ENCODE measurements around the gene ETF1.
"Not testable (repeated sequence)": the region's sequence is repeated elsewhere in the genome, so short reads cannot be mapped to it uniquely, and the experiment has no call there.

Gene ETF1

GRCh38 chr5:138536665-138537315 is 6.2 kb downstream of the ETF1 start:
- in situ Hi-C loops (cut with MboI; ENCODE audit: low pct_unique_long_range_greater_than_20kb, low sequenced_read_pairs) = no loop called here
- DNase-seq = peak; percentile 50

GRCh38 chr5:138536215-138536614 is 6.8 kb downstream of the ETF1 start:
- in situ Hi-C loops (cut with MboI; ENCODE audit: low pct_unique_long_range_greater_than_20kb, low sequenced_read_pairs) = no loop called here
- no peak for DNase-seq

DNA sequence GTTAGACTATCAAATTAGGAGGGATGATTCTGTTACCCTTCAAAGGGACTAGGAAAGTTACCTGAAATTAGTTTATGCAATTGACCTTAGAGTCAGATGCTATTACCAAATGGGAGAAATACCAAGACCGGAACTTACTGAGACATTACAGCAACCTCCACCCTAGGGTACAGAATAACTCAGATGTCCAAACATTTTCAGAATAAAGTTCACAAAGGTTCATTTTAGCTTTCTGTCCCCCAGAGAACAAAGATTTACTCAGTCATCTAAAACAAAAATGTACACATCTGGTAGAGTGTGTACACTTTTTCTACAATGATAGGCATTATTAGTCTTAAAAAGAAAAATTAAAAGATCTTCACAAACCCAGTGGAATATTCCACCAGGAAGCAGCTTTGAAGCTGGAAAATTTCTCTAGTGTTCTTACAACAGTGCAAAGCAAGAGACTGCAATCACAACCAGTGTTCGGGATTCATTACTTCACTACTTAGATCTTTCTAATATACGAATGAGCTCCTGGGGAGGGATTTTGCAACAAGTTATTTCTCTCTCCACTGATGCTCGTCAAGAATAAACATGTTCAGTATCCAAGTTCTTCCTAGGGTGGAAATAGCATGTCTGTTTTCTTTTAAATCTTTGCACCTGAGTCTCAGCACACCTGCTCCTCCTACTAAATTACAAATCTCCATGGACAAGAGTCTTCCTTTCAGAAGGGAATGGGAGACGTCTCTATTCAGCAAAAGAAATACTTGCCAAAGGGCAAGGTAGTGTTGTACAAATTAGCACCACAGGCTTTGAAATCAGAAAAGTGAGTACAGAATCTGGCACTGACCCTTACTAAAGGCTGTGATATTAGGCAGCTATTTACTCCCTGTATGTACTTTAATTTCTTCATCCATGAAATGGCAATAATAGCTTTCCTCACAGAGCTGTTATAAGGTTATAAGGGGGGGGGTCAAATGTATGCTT is 8.8 kb downstream of the ETF1 start:
- DNase-seq = no peak
- in situ Hi-C loops (cut with MboI; ENCODE audit: low pct_unique_long_range_greater_than_20kb, low sequenced_read_pairs) = no loop called here

DNA sequence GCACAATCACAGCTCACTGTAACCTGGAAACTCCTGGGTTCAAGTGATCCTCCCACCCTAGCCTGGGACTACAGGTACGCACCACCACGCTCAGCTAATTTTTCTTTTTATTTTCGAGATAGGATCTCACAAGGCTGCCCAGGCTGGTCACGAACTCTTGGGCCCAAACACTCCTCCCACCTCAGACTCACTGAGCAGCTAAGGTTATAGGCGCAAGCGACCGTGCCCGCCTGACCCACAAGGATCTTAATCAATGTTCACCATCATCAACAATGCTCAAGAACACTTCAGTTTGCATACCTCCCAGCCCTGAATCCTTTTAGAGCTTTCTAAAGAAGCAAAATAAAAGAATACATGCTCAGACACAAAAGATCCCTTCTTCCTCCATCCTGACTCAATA is 13.2 kb downstream of the ETF1 start:
- DNase-seq = no peak
- in situ Hi-C loops (cut with MboI; ENCODE audit: low pct_unique_long_range_greater_than_20kb, low sequenced_read_pairs) = no loop called here

- in situ Hi-C loops (cut with MboI; ENCODE audit: low pct_unique_long_range_greater_than_20kb, low sequenced_read_pairs) = no loop called here
- DNase-seq = no peak
These were observed 14.1 kb downstream of the ETF1 start for GRCh38 chr5:138528744-138529469.

GRCh38 chr5:138528208-138528607 is 14.8 kb downstream of the ETF1 start:
- in situ Hi-C loops (cut with MboI; ENCODE audit: low pct_unique_long_range_greater_than_20kb, low sequenced_read_pairs) = no loop called here
- no peak for DNase-seq

GRCh38 chr5:138527170-138527569 is 15.9 kb downstream of the ETF1 start:
- in situ Hi-C loops (cut with MboI; ENCODE audit: low pct_unique_long_range_greater_than_20kb, low sequenced_read_pairs) = no loop called here

GRCh38 chr5:138523406-138523805 is 19.6 kb downstream of the ETF1 start:
- in situ Hi-C loops (cut with MboI; ENCODE audit: low pct_unique_long_range_greater_than_20kb, low sequenced_read_pairs) = no loop called here
- DNase-seq = no peak

More at GRCh38 chr5:138527170-138527569, 15.9 kb downstream of the ETF1 start:
- DNase-seq = no peak

GRCh38 chr5:138520971-138521370 is 22.1 kb downstream of the ETF1 start:
- in situ Hi-C loops (cut with MboI; ENCODE audit: low pct_unique_long_range_greater_than_20kb, low sequenced_read_pairs) = no loop called here
- no peak for DNase-seq

- in situ Hi-C loops (cut with MboI; ENCODE audit: low pct_unique_long_range_greater_than_20kb, low sequenced_read_pairs) = no loop called here
- DNase-seq = no peak
These were observed 25.6 kb downstream of the ETF1 start for GRCh38 chr5:138517437-138517836.

DNA sequence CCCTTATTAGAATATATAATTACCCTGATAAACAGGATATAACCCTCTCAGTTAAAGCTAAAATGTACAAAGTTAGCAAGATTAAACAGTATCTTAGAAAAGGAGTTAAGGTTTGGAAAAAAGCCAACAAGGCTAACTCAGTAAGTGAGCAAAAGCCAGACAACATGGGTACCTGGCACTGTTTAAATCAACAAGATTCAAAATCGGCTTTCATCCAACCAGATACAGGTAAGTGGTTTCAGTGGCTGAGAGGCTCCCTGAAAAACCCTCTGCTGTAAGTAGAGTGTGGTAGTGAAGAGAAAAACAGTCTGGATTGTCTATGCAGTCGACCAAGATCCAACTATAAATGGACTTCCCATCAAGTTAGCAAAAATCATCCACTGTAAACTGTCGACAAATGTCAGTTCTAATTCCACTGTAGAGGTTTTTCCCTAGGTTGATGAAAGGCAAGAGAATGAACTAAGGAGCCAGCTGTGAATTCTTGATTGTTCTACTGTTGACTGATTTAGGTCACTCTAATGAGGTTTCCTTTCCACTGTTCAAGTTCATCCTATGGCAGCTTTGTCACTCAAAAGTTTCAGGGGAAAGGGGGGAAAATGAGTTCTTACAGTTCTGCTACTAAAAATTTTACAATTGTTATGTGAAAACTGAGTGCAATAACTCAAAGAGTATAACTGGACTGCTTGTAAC is 27.3 kb downstream of the ETF1 start:
- in situ Hi-C loops (cut with MboI; ENCODE audit: low pct_unique_long_range_greater_than_20kb, low sequenced_read_pairs) = no loop called here
- no peak for DNase-seq

- no peak for DNase-seq
- in situ Hi-C loops (cut with MboI; ENCODE audit: low pct_unique_long_range_greater_than_20kb, low sequenced_read_pairs) = no loop called here
These were observed 29.0 kb downstream of the ETF1 start for GRCh38 chr5:138514021-138514420.

- in situ Hi-C loops (cut with MboI; ENCODE audit: low pct_unique_long_range_greater_than_20kb, low sequenced_read_pairs) = no loop called here
- no peak for DNase-seq
These were observed 34.1 kb downstream of the ETF1 start for GRCh38 chr5:138508958-138509357.

DNA sequence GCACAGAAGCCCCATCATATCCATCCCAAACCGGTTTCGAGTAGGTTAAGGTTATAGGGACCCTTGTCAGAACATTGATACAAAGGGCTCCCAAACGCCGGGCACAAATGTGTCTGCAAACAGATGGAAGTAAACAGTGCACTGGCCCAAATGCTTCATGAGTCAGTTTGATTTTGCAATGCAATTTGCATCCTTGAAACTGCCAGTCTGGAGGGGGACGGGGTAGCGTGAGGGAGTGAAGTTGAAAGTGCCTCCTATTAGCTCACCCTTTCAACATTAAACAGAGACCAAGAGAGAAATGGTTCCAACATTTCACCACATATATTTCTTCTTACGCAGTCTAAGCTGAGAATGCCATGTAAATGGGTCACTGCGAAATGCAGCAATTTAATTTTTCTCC is 35.6 kb downstream of the ETF1 start:
- DNase-seq = not testable (repeated sequence)

DNA sequence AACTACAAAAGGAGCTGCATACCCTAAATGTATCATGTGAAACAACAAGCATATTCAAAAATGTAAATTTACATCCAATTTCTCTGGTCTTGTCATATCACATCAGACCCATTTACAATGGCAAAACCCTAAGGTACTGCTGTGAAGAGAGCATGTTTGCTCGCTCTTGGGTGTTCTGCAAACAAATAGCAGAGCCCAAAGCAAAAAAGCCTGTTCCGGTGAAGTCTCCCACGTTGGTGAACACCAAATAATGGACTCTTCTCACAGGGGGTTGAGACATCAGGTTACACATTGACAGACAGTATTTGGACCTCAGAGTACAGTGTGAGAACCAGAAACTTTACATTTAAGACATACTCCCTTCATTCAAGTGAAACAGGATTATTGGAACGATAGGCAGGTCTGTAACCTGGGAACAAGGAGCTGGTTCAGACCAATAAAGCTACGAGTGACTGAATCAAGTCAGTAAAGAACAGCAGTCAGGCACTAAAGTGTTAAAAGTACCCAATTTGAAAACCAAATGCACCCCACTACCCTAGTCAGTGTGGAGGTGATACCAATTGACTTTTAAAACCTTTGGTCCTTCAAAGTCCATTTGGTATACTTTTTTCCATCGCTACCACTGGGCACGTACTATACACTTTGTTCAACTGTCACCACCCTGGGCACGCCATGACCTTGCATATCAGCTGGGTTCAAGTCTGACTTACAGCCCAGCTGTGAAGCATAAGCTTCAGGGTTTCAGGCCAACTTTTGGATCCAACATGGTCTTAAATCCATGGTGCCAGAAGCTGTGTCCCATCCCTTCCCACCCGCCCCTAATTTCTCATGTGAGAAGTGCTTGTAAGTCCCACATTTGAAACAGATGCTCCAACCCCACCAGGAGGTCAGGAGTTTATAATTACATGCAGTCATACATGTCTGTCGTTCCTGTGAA is 36.4 kb downstream of the ETF1 start:
- no peak for DNase-seq
- in situ Hi-C loops (cut with MboI; ENCODE audit: low pct_unique_long_range_greater_than_20kb, low sequenced_read_pairs) = no loop called here

More for the DNA sequence above, 35.6 kb downstream of the ETF1 start:
- in situ Hi-C loops (cut with MboI; ENCODE audit: low pct_unique_long_range_greater_than_20kb, low sequenced_read_pairs) = not testable (repeated sequence)

DNA sequence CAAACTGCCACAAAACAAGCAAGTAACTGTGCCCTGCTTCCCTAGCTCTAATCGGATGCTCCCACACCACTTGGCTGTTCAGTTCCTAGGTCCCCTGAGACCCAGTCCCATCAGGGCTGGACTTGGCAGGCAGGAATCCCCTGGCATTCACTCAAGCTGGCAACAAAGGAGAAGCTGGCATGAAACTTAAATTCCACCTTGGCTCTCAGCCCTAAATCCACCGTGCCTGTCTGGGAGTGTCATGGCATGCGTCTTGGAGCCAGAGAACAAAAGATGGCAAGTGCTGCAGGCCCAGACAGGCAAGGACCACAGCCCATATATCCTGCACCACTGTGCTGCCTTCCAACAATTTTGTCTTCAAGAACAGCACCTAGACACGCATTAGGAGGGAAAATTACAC is 38.2 kb downstream of the ETF1 start:
- DNase-seq = no peak
- in situ Hi-C loops (cut with MboI; ENCODE audit: low pct_unique_long_range_greater_than_20kb, low sequenced_read_pairs) = no loop called here

GRCh38 chr5:138503487-138504270 is 39.4 kb downstream of the ETF1 start:
- peak; percentile 75 for DNase-seq
- in situ Hi-C loops (cut with MboI; ENCODE audit: low pct_unique_long_range_greater_than_20kb, low sequenced_read_pairs) = no loop called here

Measured in KBM-7 (cell line).